Measurements from ENCODE around the gene SDK2. TPM values are rescaled to one million over a fixed set of nuclear protein-coding genes. Genes with fewer than 3 reads are reported as not detected.

Gene SDK2
- total and polyA plus RNA-seq, 9 of the 15 experiments (the other 6 are each of a cell fraction or from before 2014, with no cell fraction given): 0.04 TPM; not detected in 8

- intact Hi-C loops (cut with micrococcal nuclease) (no loop called here), in situ Hi-C loops (cut with MboI) (no loop called here)
- ChIA-PET POLR2A (no interaction called here), CTCF (ENCODE audit: low intra/inter-chr PET ratio) (no interaction called here)
- TF ChIP-seq ARID2 (IDR thresholded peaks at IDR 0.05): no peak
- TF ChIP-seq POLR2H (tag; IDR thresholded peaks at IDR 0.05; ENCODE audit: low read depth): no peak
- TF ChIP-seq ZFP36 (IDR thresholded peaks at IDR 0.05; ENCODE audit: low read depth, low read length, partially characterized antibody): no peak
- no peak for TF ChIP-seq PML (IDR thresholded peaks at IDR 0.05; ENCODE audit: low read length)
- no peak for TF ChIP-seq STAT6 (CRISPR knock-in tag; IDR thresholded peaks at IDR 0.05)
- no peak for TF ChIP-seq COPS2 (conservative IDR thresholded peaks at IDR 0.05)
- TF ChIP-seq ZNF696 (CRISPR knock-in tag; conservative IDR thresholded peaks at IDR 0.05): no peak
- TF ChIP-seq DLX4 (CRISPR knock-in tag; IDR thresholded peaks at IDR 0.05): no peak
- no peak for TF ChIP-seq ZNF668 (CRISPR knock-in tag; IDR thresholded peaks at IDR 0.05)
- TF ChIP-seq ZEB2 (IDR thresholded peaks at IDR 0.05): no peak
- no peak for TF ChIP-seq HDAC3 (IDR thresholded peaks at IDR 0.05; ENCODE audit: borderline replicate concordance, partially characterized antibody)
- TF ChIP-seq BRCA1 (IDR thresholded peaks at IDR 0.05): no peak
- TF ChIP-seq BRCA1 (CRISPR knock-in tag; IDR thresholded peaks at IDR 0.05): no peak
- TF ChIP-seq DACH1 (IDR thresholded peaks at IDR 0.05; ENCODE audit: partially characterized antibody): no peak
- no peak for TF ChIP-seq SNRNP70 (optimal IDR thresholded peaks at IDR 0.05; ENCODE audit: low read depth, low read length)
- TF ChIP-seq ZNF507 (tag; conservative IDR thresholded peaks at IDR 0.05): no peak
- TF ChIP-seq FOXJ2 (tag; IDR thresholded peaks at IDR 0.05): no peak
- Histone ChIP-seq H3K9me3 (replicated peaks; ENCODE audit: control insufficient read depth, insufficient read depth, low read depth, low read length) (no peaks in the 10 kb centered on the region), H4K20me1 (replicated peaks; ENCODE audit: control insufficient read depth, insufficient read depth, low read length) (peaks cover 7% of the 10 kb centered on the region; the same call in 1 of the 2 replicates), H3K9me1 (ENCODE audit: control insufficient read depth, insufficient read depth, low read length) (no peaks in the 10 kb centered on the region), H3K27me3 (ENCODE audit: control insufficient read depth in 2 of 2, insufficient read depth in 2 of 2, low read length in 2 of 2) (peaks cover 27 to 71% of the 10 kb centered on the region in 2 experiments), H3K27ac (ENCODE audit: extremely low read depth, low read depth, low read length) (no peak overlapping the region), H3K79me2 (ENCODE audit: control insufficient read depth, insufficient read depth, low read length) (no peaks in the 10 kb centered on the region), H3K9ac (ENCODE audit: insufficient read depth in 1 of 2, low read depth in 2 of 2, low read length in 2 of 2) (no peak overlapping the region), H2AFZ (ENCODE audit: low read depth, low read length) (no peak overlapping the region), H3K4me2 (ENCODE audit: insufficient read depth, low read length) (no peak overlapping the region), H3K4me3 (no peak overlapping the region), H3K36me3 (ENCODE audit: control insufficient read depth, insufficient read depth, low read length) (no peaks in the 10 kb centered on the region), H3K4me1 (replicated peaks in 1 of 2; ENCODE audit: control insufficient read depth in 2 of 2, insufficient read depth in 2 of 2, low read length in 2 of 2) (peaks cover 0 to 6% of the 10 kb centered on the region in 2 experiments; a peak in 1 of 5 replicates)
- WGBS (ENCODE audit: insufficient coverage, low coverage, missing lambda C conversion rate): 2% methylated on average over 18 of the region's 18 CpGs
- FAIRE-seq: no peak
- no TSS peak for BruUV-seq (replicated peaks)
- no peak for DNase-seq (ENCODE audit: extremely low read depth in 1 of 4, low spot score in 3 of 4)
- no peak for ATAC-seq
These were observed 243.2 kb downstream of the SDK2 start for GRCh38 chr17:73400915-73401545.

Measured in K562 (cell line).